GM12878 (cell line): ENCODE data around the gene IFNA2.
"Not testable (repeated sequence)": the region's sequence is repeated elsewhere in the genome, so short reads cannot be mapped to it uniquely, and the experiment has no call there.

ENCODE experiments used
- CHD2 ChIP-seq: IDR thresholded peaks from 2 replicates; pipeline ENCODE4 v1.6.1; 2011; ENCODE audit warnings: low read depth, low read length, improper control_type of control experiment, borderline replicate concordance
- CHD4 ChIP-seq: fragments of 200-600 bp; sonication (generic); IDR thresholded peaks from 2 replicates; pipeline ENCODE4 v1.6.1; 2016; ENCODE audit warnings: mild to moderate bottlenecking
- CTCF ChIP-seq, 3 experiments: IDR thresholded peaks in 2 of 3; conservative IDR thresholded peaks in 1 of 3; 2 replicates each; pipeline ENCODE4 v1.5.1; 2011; ENCODE audit warnings: low read depth in 3 of 3, low read length in 3 of 3, mild to moderate bottlenecking in 3 of 3, control low read depth in 2 of 3, moderate library complexity in 2 of 3, inconsistent platforms in 1 of 3, mixed read lengths in 1 of 3; ENCODE audit not compliant: control insufficient read depth in 2 of 3, insufficient read depth in 1 of 3; ENCODE audit errors: extremely low read depth in 1 of 3
- EP300 ChIP-seq, 2 experiments: fragments of 150-350 bp in 1 of 2; IDR thresholded peaks; 2 replicates each; pipeline ENCODE4 v1.6.1; 2011 to 2012; ENCODE audit warnings: low read depth in 2 of 2, low read length in 2 of 2, borderline replicate concordance in 1 of 2, improper control_type of control experiment in 1 of 2, inconsistent platforms in 1 of 2; ENCODE audit not compliant: control insufficient read depth in 1 of 2
- FOS ChIP-seq: IDR thresholded peaks from 3 replicates; pipeline ENCODE4 v1.6.1; 2011; ENCODE audit warnings: borderline replicate concordance; ENCODE audit not compliant: insufficient read length; ENCODE audit errors: extremely low read depth
- GABPA ChIP-seq: IDR thresholded peaks from 2 replicates; pipeline ENCODE4 v1.6.1; 2014; ENCODE audit warnings: antibody characterized with exemption, low read depth, mild to moderate bottlenecking, inconsistent platforms
- NFYA ChIP-seq: IDR thresholded peaks from 2 replicates; pipeline ENCODE4 v1.6.1; 2011; ENCODE audit warnings: low read depth, mild to moderate bottlenecking, low read length, improper control_type of control experiment, borderline replicate concordance
- POLR2A ChIP-seq: IDR thresholded peaks from 2 replicates; pipeline ENCODE4 v1.6.1; 2011; ENCODE audit warnings: low read depth, mild to moderate bottlenecking, low read length
- POLR2AphosphoS5 ChIP-seq: IDR thresholded peaks from 2 replicates; pipeline ENCODE4 v1.6.1; 2011; ENCODE audit warnings: mild to moderate bottlenecking, low read length, inconsistent platforms
- REST ChIP-seq: IDR thresholded peaks from 2 replicates; pipeline ENCODE4 v1.6.1; 2012; ENCODE audit warnings: mild to moderate bottlenecking, low read depth, low read length
- ZBTB33 ChIP-seq: fragments of 450-650 bp; IDR thresholded peaks from 2 replicates; pipeline ENCODE4 v1.6.1; 2017; ENCODE audit warnings: mild to moderate bottlenecking
- ZNF592 ChIP-seq: fragments of 450-650 bp; IDR thresholded peaks from 2 replicates; pipeline ENCODE4 v1.6.1; 2017; ENCODE audit warnings: mild to moderate bottlenecking, moderate library complexity

- not testable (repeated sequence) for TF ChIP-seq NFYA; GABPA; CTCF (IDR thresholded peaks at IDR 0.05 in 2 of 3, conservative IDR thresholded peaks at IDR 0.05 in 1 of 3; ENCODE audit: control insufficient read depth in 2 of 3, extremely low read depth in 1 of 3, insufficient read depth in 1 of 3, low read depth in 3 of 3, low read length in 3 of 3); REST; ZBTB33; CHD2; POLR2A; CHD4; FOS; ZNF592; EP300 (IDR thresholded peaks at IDR 0.05; ENCODE audit: borderline replicate concordance in 1 of 2, control insufficient read depth in 1 of 2, low read depth in 2 of 2, low read length in 2 of 2); POLR2AphosphoS5
These were observed 13.7 kb downstream of the IFNA2 start for GRCh38 chr9:21371467-21371866.
